ENCODE data around the gene SERGEF. TPM values are rescaled to one million over a fixed set of nuclear protein-coding genes. Genes with fewer than 3 reads are reported as not detected.

SERGEF gene
- polyA plus RNA-seq, 1 of the 3 experiments (the other 2 are of a cell fraction) = 23.1 TPM

DNA sequence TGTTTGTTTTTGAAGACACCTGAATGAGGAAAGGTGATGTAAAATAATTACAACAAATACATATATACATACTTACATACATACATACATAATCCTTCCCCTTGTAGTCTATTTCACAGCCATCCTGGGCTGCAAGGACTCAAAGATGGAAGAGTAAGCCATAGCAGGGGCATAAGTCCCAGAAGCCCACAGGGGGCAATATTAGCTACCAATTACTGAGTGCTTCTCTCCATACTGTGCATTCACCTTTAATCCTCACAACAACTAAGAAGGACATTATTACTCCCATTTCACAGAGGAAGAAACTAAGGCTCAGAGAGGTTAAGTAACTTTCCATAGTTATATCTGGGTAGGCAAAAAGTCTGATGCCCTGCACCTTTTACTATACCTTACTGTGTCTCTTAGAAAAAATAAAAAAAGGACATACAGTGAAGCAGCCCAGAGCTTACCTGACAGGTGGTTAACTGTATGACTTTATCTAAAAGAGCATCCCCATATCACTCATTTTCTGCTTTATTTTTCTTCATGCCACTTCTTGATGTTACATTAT is 2.7 kb downstream of the SERGEF start:
- no peak overlapping the region for H3K9ac ChIP-seq
- peaks cover 0 to 13% of the 10 kb centered on the region in 2 experiments; a peak in 1 of 4 replicates for H3K4me1 ChIP-seq (ENCODE audit: control insufficient read depth in 1 of 2, insufficient read depth in 2 of 2, low read depth in 1 of 2, low read length in 1 of 2)
- ChIA-PET CTCF (interaction anchor here (1.0 to 3.0 kb wide), 4 partner anchors 19 to 279 kb away, joined by 4 to 19 read pairs (median 6); no protein-coding TSS in a partner anchor), POLR2A (no interaction called here)
- H3K36me3 ChIP-seq (replicated peaks in 1 of 2; ENCODE audit: control insufficient read depth in 1 of 2, insufficient read depth in 2 of 2, low read length in 1 of 2) = peaks cover 0 to 9% of the 10 kb centered on the region in 2 experiments
- no peak overlapping the region for H2AFZ ChIP-seq (ENCODE audit: low read depth)
- H3K4me3 ChIP-seq (ENCODE audit: low read depth in 2 of 2, low read length in 1 of 2) = no peak overlapping the region
- H3K79me2 ChIP-seq (ENCODE audit: insufficient read depth) = peaks cover 3% of the 10 kb centered on the region; the same call in 1 of the 2 replicates
- no peak for DNase-seq
- H3K9me2 ChIP-seq = no peaks in the 10 kb centered on the region
- H3K9me3 ChIP-seq = no peaks in the 10 kb centered on the region
- H3K4me2 ChIP-seq = no peak overlapping the region
- H3K27me3 ChIP-seq (ENCODE audit: insufficient read depth) = no peaks in the 10 kb centered on the region
- TF ChIP-seq ELF1 (IDR thresholded peaks at IDR 0.05) (no peak), IRF3 (IDR thresholded peaks at IDR 0.05; ENCODE audit: low read depth, low read length) (no peak), MAX (IDR thresholded peaks at IDR 0.05; ENCODE audit: low read depth) (no peak), POLR2AphosphoS5 (IDR thresholded peaks at IDR 0.05; ENCODE audit: low read depth, low read length) (no peak), NRF1 (IDR thresholded peaks at IDR 0.05; ENCODE audit: low read depth, low read length) (no peak), ZBTB33 (IDR thresholded peaks at IDR 0.05; ENCODE audit: borderline replicate concordance, low read depth) (no peak), RCOR1 (IDR thresholded peaks at IDR 0.05; ENCODE audit: low read length) (no peak), PBX3 (IDR thresholded peaks at IDR 0.05) (no peak), GABPA (IDR thresholded peaks at IDR 0.05; ENCODE audit: low read depth) (no peak), EP300 (IDR thresholded peaks at IDR 0.05; ENCODE audit: borderline replicate concordance in 1 of 2, low read depth in 1 of 2, low read length in 1 of 2) (no peak), TEAD4 (IDR thresholded peaks at IDR 0.05; ENCODE audit: borderline replicate concordance, insufficient read depth) (no peak), MEF2A (IDR thresholded peaks at IDR 0.05; ENCODE audit: borderline replicate concordance, low read depth) (no peak), RXRA (IDR thresholded peaks at IDR 0.05; ENCODE audit: borderline replicate concordance, low read depth) (no peak), MXI1 (IDR thresholded peaks at IDR 0.05; ENCODE audit: low read depth, low read length) (no peak), JUND (IDR thresholded peaks at IDR 0.05) (no peak), FOXJ3 (CRISPR knock-in tag; IDR thresholded peaks at IDR 0.05) (no peak), FOXM1 (IDR thresholded peaks at IDR 0.05; ENCODE audit: low read depth) (no peak)
- TF ChIP-seq, protein P1, sequence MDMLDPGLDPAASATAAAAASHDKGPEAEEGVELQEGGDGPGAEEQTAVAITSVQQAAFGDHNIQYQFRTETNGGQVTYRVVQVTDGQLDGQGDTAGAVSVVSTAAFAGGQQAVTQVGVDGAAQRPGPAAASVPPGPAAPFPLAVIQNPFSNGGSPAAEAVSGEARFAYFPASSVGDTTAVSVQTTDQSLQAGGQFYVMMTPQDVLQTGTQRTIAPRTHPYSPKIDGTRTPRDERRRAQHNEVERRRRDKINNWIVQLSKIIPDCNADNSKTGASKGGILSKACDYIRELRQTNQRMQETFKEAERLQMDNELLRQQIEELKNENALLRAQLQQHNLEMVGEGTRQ (IDR thresholded peaks at IDR 0.05; ENCODE audit: borderline replicate concordance, low read depth, low read length) = no peak
- TF ChIP-seq, protein P2, sequence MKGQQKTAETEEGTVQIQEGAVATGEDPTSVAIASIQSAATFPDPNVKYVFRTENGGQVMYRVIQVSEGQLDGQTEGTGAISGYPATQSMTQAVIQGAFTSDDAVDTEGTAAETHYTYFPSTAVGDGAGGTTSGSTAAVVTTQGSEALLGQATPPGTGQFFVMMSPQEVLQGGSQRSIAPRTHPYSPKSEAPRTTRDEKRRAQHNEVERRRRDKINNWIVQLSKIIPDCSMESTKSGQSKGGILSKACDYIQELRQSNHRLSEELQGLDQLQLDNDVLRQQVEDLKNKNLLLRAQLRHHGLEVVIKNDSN (IDR thresholded peaks at IDR 0.05; ENCODE audit: borderline replicate concordance, low read depth) = no peak
- TF ChIP-seq, protein P3, sequence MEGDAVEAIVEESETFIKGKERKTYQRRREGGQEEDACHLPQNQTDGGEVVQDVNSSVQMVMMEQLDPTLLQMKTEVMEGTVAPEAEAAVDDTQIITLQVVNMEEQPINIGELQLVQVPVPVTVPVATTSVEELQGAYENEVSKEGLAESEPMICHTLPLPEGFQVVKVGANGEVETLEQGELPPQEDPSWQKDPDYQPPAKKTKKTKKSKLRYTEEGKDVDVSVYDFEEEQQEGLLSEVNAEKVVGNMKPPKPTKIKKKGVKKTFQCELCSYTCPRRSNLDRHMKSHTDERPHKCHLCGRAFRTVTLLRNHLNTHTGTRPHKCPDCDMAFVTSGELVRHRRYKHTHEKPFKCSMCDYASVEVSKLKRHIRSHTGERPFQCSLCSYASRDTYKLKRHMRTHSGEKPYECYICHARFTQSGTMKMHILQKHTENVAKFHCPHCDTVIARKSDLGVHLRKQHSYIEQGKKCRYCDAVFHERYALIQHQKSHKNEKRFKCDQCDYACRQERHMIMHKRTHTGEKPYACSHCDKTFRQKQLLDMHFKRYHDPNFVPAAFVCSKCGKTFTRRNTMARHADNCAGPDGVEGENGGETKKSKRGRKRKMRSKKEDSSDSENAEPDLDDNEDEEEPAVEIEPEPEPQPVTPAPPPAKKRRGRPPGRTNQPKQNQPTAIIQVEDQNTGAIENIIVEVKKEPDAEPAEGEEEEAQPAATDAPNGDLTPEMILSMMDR (IDR thresholded peaks at IDR 0.05) = no peak
- H3F3A ChIP-seq (replicated peaks; ENCODE audit: insufficient read depth) = peaks cover 5% of the 10 kb centered on the region
- H3K27ac ChIP-seq (ENCODE audit: low read depth in 2 of 2, low read length in 1 of 2) = no peak overlapping the region
- H4K20me1 ChIP-seq (ENCODE audit: insufficient read depth) = no peaks in the 10 kb centered on the region

Measured in SK-N-SH (cell line).